ENCODE data around the gene PTCD1. TPM values are rescaled to one million over a fixed set of nuclear protein-coding genes. Genes with fewer than 3 reads are reported as not detected.

Gene PTCD1
- polyA plus RNA-seq, 1 donor (not counting 4 experiments of a cell fraction or from before 2014, with no cell fraction given), result 2.8 TPM

- Histone ChIP-seq H3K36me3 (ENCODE audit: control insufficient read depth in 2 of 2, extremely low read depth in 1 of 2, insufficient read depth in 2 of 2, low read length in 2 of 2) (peaks cover 47 to 52% of the 10 kb centered on the region in 2 experiments), H3K27ac (ENCODE audit: control insufficient read depth, insufficient read depth, low read length) (no peak overlapping the region), H4K20me1 (ENCODE audit: control insufficient read depth, extremely low read depth, insufficient read depth, low read length) (peaks cover 39% of the 10 kb centered on the region), H3K4me2 (ENCODE audit: control insufficient read depth, extremely low read depth, insufficient read depth, low read depth, low read length) (peak overlapping the region; percentile 41), H3K9me1 (ENCODE audit: control insufficient read depth, extremely low read depth, insufficient read depth, low read length) (no peaks in the 10 kb centered on the region), H3K9me3 (ENCODE audit: control insufficient read depth, low read depth, low read length) (no peaks in the 10 kb centered on the region), H3K9ac (ENCODE audit: control insufficient read depth, extremely low read depth, insufficient read depth, low read length) (peak overlapping the region; percentile 22), H2AFZ (ENCODE audit: control insufficient read depth, low read length) (no peak overlapping the region), H3K4me1 (ENCODE audit: control insufficient read depth, extremely low read depth, insufficient read depth, low read length) (peaks cover 8% of the 10 kb centered on the region), H3K27me3 (ENCODE audit: control insufficient read depth, extremely low read depth, insufficient read depth, low read length) (no peaks in the 10 kb centered on the region), H3K79me2 (ENCODE audit: control insufficient read depth, insufficient read depth, low read length) (peaks cover 6% of the 10 kb centered on the region), H3K4me3 (ENCODE audit: control insufficient read depth in 2 of 3, extremely low read depth in 1 of 3, insufficient read depth in 2 of 3, low read depth in 1 of 3, low read length in 3 of 3) (no peak overlapping the region)
- DNase-seq (ENCODE audit: low read depth, low spot score) (no peak), FAIRE-seq (no peak)
- TF ChIP-seq CTCF (optimal IDR thresholded peaks at IDR 0.05 in 1 of 3, IDR thresholded peaks at IDR 0.05 in 1 of 3, conservative IDR thresholded peaks at IDR 0.05 in 1 of 3; ENCODE audit: extremely low read depth in 1 of 3, insufficient read depth in 2 of 3, low read length in 3 of 3) (no peak), EZH2 (IDR thresholded peaks at IDR 0.05; ENCODE audit: low read length) (no peak)
- dilution Hi-C loops (cut with MboI; ENCODE audit: extremely low pct_ligation_motif_present, low sequenced_read_pairs), result no loop called here
Observed at GRCh38 chr7:99393355-99394187, 45.0 kb downstream of the PTCD1 start.

- Histone ChIP-seq H3K4me2 (ENCODE audit: control insufficient read depth, extremely low read depth, insufficient read depth, low read depth, low read length) (peak overlapping the region; percentile 41), H4K20me1 (ENCODE audit: control insufficient read depth, extremely low read depth, insufficient read depth, low read length) (peaks cover 39% of the 10 kb centered on the region), H3K79me2 (ENCODE audit: control insufficient read depth, insufficient read depth, low read length) (peaks cover 6% of the 10 kb centered on the region), H3K9me1 (ENCODE audit: control insufficient read depth, extremely low read depth, insufficient read depth, low read length) (no peaks in the 10 kb centered on the region), H3K9ac (ENCODE audit: control insufficient read depth, extremely low read depth, insufficient read depth, low read length) (peak overlapping the region; percentile 33), H3K36me3 (ENCODE audit: control insufficient read depth in 2 of 2, extremely low read depth in 1 of 2, insufficient read depth in 2 of 2, low read length in 2 of 2) (peaks cover 45 to 59% of the 10 kb centered on the region in 2 experiments), H3K4me3 (ENCODE audit: control insufficient read depth in 2 of 3, extremely low read depth in 1 of 3, insufficient read depth in 2 of 3, low read depth in 1 of 3, low read length in 3 of 3) (peak overlapping the region in 1 of 3 experiments; percentile 38), H3K27ac (ENCODE audit: control insufficient read depth, insufficient read depth, low read length) (peak overlapping the region; percentile 43), H3K4me1 (ENCODE audit: control insufficient read depth, extremely low read depth, insufficient read depth, low read length) (peaks cover 8% of the 10 kb centered on the region), H2AFZ (ENCODE audit: control insufficient read depth, low read length) (no peak overlapping the region), H3K9me3 (ENCODE audit: control insufficient read depth, low read depth, low read length) (no peaks in the 10 kb centered on the region), H3K27me3 (ENCODE audit: control insufficient read depth, extremely low read depth, insufficient read depth, low read length) (no peaks in the 10 kb centered on the region)
- FAIRE-seq, result peak; percentile 17
- no peak for TF ChIP-seq CTCF (optimal IDR thresholded peaks at IDR 0.05 in 1 of 3, IDR thresholded peaks at IDR 0.05 in 1 of 3, conservative IDR thresholded peaks at IDR 0.05 in 1 of 3; ENCODE audit: extremely low read depth in 1 of 3, insufficient read depth in 2 of 3, low read length in 3 of 3)
- TF ChIP-seq EZH2 (IDR thresholded peaks at IDR 0.05; ENCODE audit: low read length), result no peak
- no peak for DNase-seq (ENCODE audit: low read depth, low spot score)
- dilution Hi-C loops (cut with MboI; ENCODE audit: extremely low pct_ligation_motif_present, low sequenced_read_pairs), result no loop called here
Observed at GRCh38 chr7:99392659-99393354, 45.8 kb downstream of the PTCD1 start.
